B cell (primary cell): ENCODE measurements around the gene TOM1L2. TPM values are rescaled to one million over a fixed set of nuclear protein-coding genes. Genes with fewer than 3 reads are reported as not detected.

Experiments
- ATAC-seq: fragments of 200-7000 bp; cut with Tn5 transposase; one replicate; pipeline ENCODE4 v1.10.0; 2021; ENCODE audit warnings: low read depth, mild to moderate bottlenecking, moderate number of reproducible peaks, moderate library complexity
- CTCF ChIA-PET: fragments of 350-600 bp; sonication (Branson Sonifier 250); formaldehyde crosslinking; loops from one replicate; lab custom pipeline; 2021; ENCODE audit warnings: antibody characterized with exemption, inconsistent platforms; lab: Charles Lee
- POLR2A ChIA-PET: fragments of 350-600 bp; sonication (Branson Sonifier 250); formaldehyde crosslinking; loops from one replicate; lab custom pipeline; 2021; ENCODE audit warnings: antibody characterized with exemption; lab: Charles Lee
- DNase-seq: peaks from one replicate; pipeline ENCODE4 v3.0.0; 2013
- H2AFZ ChIP-seq: 2 replicates; pipeline ENCODE4 v1.6.1; 2012; ENCODE audit warnings: mild to moderate bottlenecking, low read depth, low read length; ENCODE audit not compliant: insufficient read depth, poor library complexity, severe bottlenecking
- H3K27ac ChIP-seq, 2 donors: 1 replicate in 1 of 2; 2 replicates in 1 of 2; pipeline ENCODE4 v1.5.1; 2012 to 2013; ENCODE audit warnings: low read length in 2 of 2, mild to moderate bottlenecking in 2 of 2, moderate library complexity in 1 of 2
- H3K27me3 ChIP-seq, 4 experiments: fragments of 200-600 bp in 1 of 4; sonication (generic) in 1 of 4; replicated peaks in 1 of 4; 1 replicate in 2 of 4; 2 replicates in 2 of 4; pipeline versions ENCODE4 v1.6.1 to v1.7.0; 2013 to 2016; ENCODE audit warnings: low read length in 3 of 4, mild to moderate bottlenecking in 2 of 4, mixed read lengths in 1 of 4, moderate library complexity in 1 of 4; ENCODE audit not compliant: insufficient read depth in 4 of 4, control insufficient read depth in 3 of 4; ENCODE audit errors: control extremely low read depth in 1 of 4
- H3K36me3 ChIP-seq, 2 experiments: replicated peaks in 1 of 2; 1 replicate in 1 of 2; 2 replicates in 1 of 2; pipeline versions ENCODE4 v1.6.1 to v1.7.1; 2013; ENCODE audit warnings: low read length in 1 of 2; ENCODE audit not compliant: insufficient read depth in 2 of 2, control insufficient read depth in 1 of 2; ENCODE audit errors: control extremely low read depth in 1 of 2, extremely low read depth in 1 of 2
- H3K4me1 ChIP-seq, 2 donors: fragments of 200-600 bp in 1 of 2; sonication (generic) in 1 of 2; 1 replicate in 1 of 2; 2 replicates in 1 of 2; pipeline versions ENCODE4 v1.5.1 to v1.6.1; 2013 to 2017; ENCODE audit warnings: low read length in 2 of 2; ENCODE audit not compliant: control insufficient read depth in 2 of 2, insufficient read depth in 2 of 2
- H3K4me2 ChIP-seq: replicated peaks from 2 replicates; pipeline ENCODE3; 2012; ENCODE audit warnings: mild to moderate bottlenecking, low read depth, low read length; ENCODE audit not compliant: poor library complexity, severe bottlenecking
- H3K4me3 ChIP-seq, 5 experiments: fragments of 200-600 bp in 1 of 5; sonication (generic) in 1 of 5; 1 replicate in 3 of 5; 2 replicates in 2 of 5; pipeline versions ENCODE4 v1.5.1 to v1.7.0; 2011 to 2016; ENCODE audit warnings: low read length in 4 of 5, mild to moderate bottlenecking in 4 of 5, low read depth in 2 of 5, control low read depth in 1 of 5, moderate library complexity in 1 of 5; ENCODE audit not compliant: insufficient read depth in 1 of 5; ENCODE audit errors: control extremely low read depth in 1 of 5, extremely low read depth in 1 of 5
- H3K79me2 ChIP-seq: fragments of 200-600 bp; sonication (generic); one replicate; pipeline ENCODE4 v1.6.0; 2016; ENCODE audit warnings: low read length; ENCODE audit not compliant: control insufficient read depth, insufficient read depth
- H3K9ac ChIP-seq: fragments of 200-600 bp; sonication (generic); 2 replicates; pipeline ENCODE4 v1.6.1; 2017; ENCODE audit warnings: mild to moderate bottlenecking, low read length, moderate library complexity
- H3K9me3 ChIP-seq, 3 donors: one replicate each; pipeline versions ENCODE4 v1.6.1 to v1.7.1; 2013; ENCODE audit warnings: low read length in 2 of 3; ENCODE audit not compliant: control insufficient read depth in 2 of 3, insufficient read depth in 1 of 3; ENCODE audit errors: control extremely low read depth in 1 of 3
- H4K20me1 ChIP-seq: 2 replicates; pipeline ENCODE4 v1.6.0; 2012; ENCODE audit warnings: mild to moderate bottlenecking, low read length; ENCODE audit not compliant: insufficient read depth, control insufficient read depth, poor library complexity, severe bottlenecking
- H3K27ac Mint-ChIP-seq: one replicate; pipeline ENCODE4 v1.8.0; 2021; ENCODE audit warnings: mixed read lengths
- H3K27me3 Mint-ChIP-seq: one replicate; pipeline ENCODE4 v1.8.0; 2021; ENCODE audit warnings: mixed read lengths
- H3K4me1 Mint-ChIP-seq: one replicate; pipeline ENCODE4 v1.8.0; 2021; ENCODE audit warnings: mixed read lengths
- H3K4me3 Mint-ChIP-seq: one replicate; pipeline ENCODE4 v1.8.0; 2021; ENCODE audit warnings: mixed read lengths
- H3K9me3 Mint-ChIP-seq: one replicate; pipeline ENCODE4 v1.8.0; 2022; ENCODE audit warnings: mixed read lengths; ENCODE audit not compliant: insufficient read depth
- CTCF ChIP-seq: fragments of 200-600 bp; IDR thresholded peaks from one replicate; pipeline ENCODE4 v1.8.0; 2022; ENCODE audit warnings: antibody characterized with exemption, mild to moderate bottlenecking
- EZH2 ChIP-seq: IDR thresholded peaks from 2 replicates; pipeline ENCODE4 v1.6.1; 2012; ENCODE audit warnings: borderline replicate concordance, low read depth, mild to moderate bottlenecking, moderate library complexity, low read length; ENCODE audit not compliant: insufficient read depth, poor library complexity, severe bottlenecking
- WGBS: methylation state at CpG from one replicate; pipeline ENCODE4 v1.1.5; 2013; ENCODE audit warnings: missing lambda C conversion rate; ENCODE audit not compliant: insufficient coverage; 5-methylcytosine and 5-hydroxymethylcytosine counted together
- intact Hi-C: fragments of 100-400 bp; cut with micrococcal nuclease; formaldehyde crosslinking; loops from one replicate; pipeline ENCODE4 v1.10.0; 2022
- polyA plus RNA-seq: library from polyadenylated mRNA; depleted of rRNA; stranded (reverse); fragments of >200 nt; gene quantifications from 2 replicates; pipeline ENCODE4 v1.2.3, GENCODE V29; 2012
- total RNA-seq, 2 donors: library from RNA; stranded (reverse); fragments of 120-200 nt in 1 of 2; gene quantifications; 1 replicate in 1 of 2; 2 replicates in 1 of 2; pipeline versions ENCODE4 v1.2.3 to v1.2.4, GENCODE V29; 2013 to 2022

Gene TOM1L2
- total and polyA plus RNA-seq, 2 donors (not counting 1 experiment from before 2014, with no cell fraction given): 25.1 to 29.7 TPM

GRCh38 chr17:17832032-17832363 is 140.2 kb downstream of the TOM1L2 start:
- no peak for TF ChIP-seq CTCF
- TF ChIP-seq EZH2: no peak
- Histone ChIP-seq H4K20me1 (peaks cover 78% of the 10 kb centered on the region), H3K4me2 (no peak overlapping the region), H2AFZ (no peak overlapping the region), H3K4me1 (peaks cover 27 to 30% of the 10 kb centered on the region in 2 donors), H3K4me3 (no peak overlapping the region), H3K9me3 (no peaks in the 10 kb centered on the region), H3K9ac (no peak overlapping the region), H3K79me2 (peaks cover 58% of the 10 kb centered on the region), H3K27me3 (no peaks in the 10 kb centered on the region), H3K36me3 (peaks cover 0 to 4% of the 10 kb centered on the region in 2 experiments), H3K27ac (no peak overlapping the region)
- Mint-ChIP-seq H3K9me3 (no peaks in the 10 kb centered on the region), H3K27me3 (no peaks in the 10 kb centered on the region), H3K27ac (peak overlapping the region; percentile 7), H3K4me3 (no peak overlapping the region), H3K4me1 (peaks cover 41% of the 10 kb centered on the region)
- intact Hi-C loops: loop anchor here (10.0 kb wide), 1 partner anchor 203 kb away; the partner anchor contains the start of genes ATPAF2 and GID4
- 100% methylated on average over 1 of the region's 2 CpGs for WGBS
- ChIA-PET CTCF (interaction anchor here (0.9 to 4.8 kb wide), 2 partner anchors 20 to 152 kb away, joined by 4 to 28 read pairs; no protein-coding TSS in a partner anchor), POLR2A (no interaction called here)
- DNase-seq (no peak), ATAC-seq (no peak)

- H2AFZ ChIP-seq: no peak overlapping the region
- 97% methylated on average over 11 of the region's 12 CpGs for WGBS
- peaks cover 0 to 4% of the 10 kb centered on the region in 2 experiments for H3K36me3 ChIP-seq
- no peak for TF ChIP-seq EZH2
- TF ChIP-seq CTCF: no peak
- no peaks in the 10 kb centered on the region for H3K27me3 ChIP-seq
- intact Hi-C loops: loop anchor here (10.0 kb wide), 1 partner anchor 203 kb away; the partner anchor contains the start of genes ATPAF2 and GID4
- CTCF ChIA-PET: interaction anchor here (4.8 kb wide), 1 partner anchor 19 kb away, joined by 28 read pairs; no protein-coding TSS in a partner anchor
- H3K79me2 ChIP-seq: peaks cover 58% of the 10 kb centered on the region
- H3K4me3 ChIP-seq: no peak overlapping the region
- POLR2A ChIA-PET: no interaction called here
- Mint-ChIP-seq H3K4me1 (peaks cover 45% of the 10 kb centered on the region), H3K4me3 (no peak overlapping the region), H3K27me3 (no peaks in the 10 kb centered on the region), H3K27ac (no peak overlapping the region), H3K9me3 (no peaks in the 10 kb centered on the region)
- no peak for DNase-seq
- H3K4me2 ChIP-seq: no peak overlapping the region
- peaks cover 81% of the 10 kb centered on the region for H4K20me1 ChIP-seq
- H3K9ac ChIP-seq: no peak overlapping the region
- ATAC-seq: no peak
- no peaks in the 10 kb centered on the region for H3K9me3 ChIP-seq
- H3K4me1 ChIP-seq: peaks cover 27 to 32% of the 10 kb centered on the region in 2 donors
- no peak overlapping the region for H3K27ac ChIP-seq
Measured at GRCh38 chr17:17831208-17832031, 140.8 kb downstream of the TOM1L2 start.
